GM21786 (cell line): ENCODE results near the gene ANAPC13.

Source experiments
- ATAC-seq: cut with Tn5 transposase; IDR thresholded peaks from one replicate; pipeline ENCODE4 v1.9.1; 2021; ENCODE audit not compliant: unreplicated experiment

ANAPC13 gene

GRCh38 chr3:134457376-134458074 is 28.3 kb downstream of the ANAPC13 start:
- no peak for ATAC-seq

DNA sequence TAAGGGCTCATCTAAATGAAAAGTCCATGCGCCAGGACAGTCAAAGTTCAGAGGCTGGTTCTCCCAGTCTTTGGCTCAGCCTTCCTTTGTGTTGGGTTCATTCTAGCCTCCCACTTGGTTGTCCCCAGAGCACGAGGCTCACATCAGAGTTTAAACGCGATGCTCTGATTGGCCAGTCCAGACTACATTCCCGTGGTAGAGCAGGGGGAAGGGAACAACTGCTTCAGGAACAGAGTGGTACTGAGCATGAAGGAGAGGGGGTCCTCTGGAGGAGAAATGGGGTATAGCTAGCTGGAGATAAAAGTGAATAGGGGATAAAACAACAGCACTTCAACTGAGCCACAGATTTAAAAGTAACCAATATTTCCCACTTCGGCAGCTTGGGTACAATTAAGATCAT is 32.2 kb downstream of the ANAPC13 start:
- ATAC-seq: no peak

- ATAC-seq: no peak
These were observed 35.8 kb downstream of the ANAPC13 start for GRCh38 chr3:134449951-134450350.

DNA sequence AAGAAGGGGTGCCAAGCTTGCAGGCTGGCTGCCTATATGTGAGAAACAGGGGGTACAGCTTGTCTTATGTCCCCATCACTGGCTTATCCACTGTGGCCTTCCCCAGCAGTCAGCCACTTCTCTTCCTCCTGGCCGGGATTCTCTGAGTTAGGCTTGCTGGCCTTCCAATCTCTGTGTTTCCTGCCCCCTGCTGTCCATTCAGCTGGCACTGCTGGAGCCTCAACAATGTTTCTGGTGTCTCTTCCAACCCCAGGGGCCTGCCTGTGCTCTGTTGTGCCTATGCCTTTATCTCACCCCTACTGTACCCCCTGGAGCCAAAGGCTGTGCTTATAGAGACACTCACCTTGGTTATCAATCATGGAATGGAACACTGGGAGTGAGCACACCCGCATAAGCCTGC is 36.5 kb downstream of the ANAPC13 start:
- ATAC-seq: no peak

DNA sequence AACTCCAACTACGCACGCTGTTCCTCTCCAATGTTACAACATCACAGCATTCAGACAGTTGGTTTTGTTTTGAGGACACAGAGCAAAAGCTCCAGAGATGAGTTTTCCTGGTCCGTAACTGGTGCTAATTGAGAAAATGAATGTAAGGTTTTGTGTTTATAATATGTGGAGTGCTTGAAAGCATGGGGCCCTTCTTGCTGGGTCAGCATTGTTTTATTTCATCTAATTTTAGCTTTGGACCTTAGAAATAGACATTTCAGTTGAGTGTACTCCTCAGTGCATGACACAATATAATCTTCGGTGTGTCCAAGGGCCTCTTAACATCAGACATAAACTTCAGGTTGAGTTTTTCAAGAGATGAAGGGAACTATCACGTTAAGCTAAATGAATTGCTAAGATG is 37.1 kb downstream of the ANAPC13 start:
- ATAC-seq: no peak

- ATAC-seq: no peak
These were observed 38.4 kb downstream of the ANAPC13 start for GRCh38 chr3:134447351-134447750.

- ATAC-seq: no peak
These were observed 39.0 kb downstream of the ANAPC13 start for GRCh38 chr3:134446800-134447199.

GRCh38 chr3:134445636-134446035 is 40.1 kb downstream of the ANAPC13 start:
- no peak for ATAC-seq

DNA sequence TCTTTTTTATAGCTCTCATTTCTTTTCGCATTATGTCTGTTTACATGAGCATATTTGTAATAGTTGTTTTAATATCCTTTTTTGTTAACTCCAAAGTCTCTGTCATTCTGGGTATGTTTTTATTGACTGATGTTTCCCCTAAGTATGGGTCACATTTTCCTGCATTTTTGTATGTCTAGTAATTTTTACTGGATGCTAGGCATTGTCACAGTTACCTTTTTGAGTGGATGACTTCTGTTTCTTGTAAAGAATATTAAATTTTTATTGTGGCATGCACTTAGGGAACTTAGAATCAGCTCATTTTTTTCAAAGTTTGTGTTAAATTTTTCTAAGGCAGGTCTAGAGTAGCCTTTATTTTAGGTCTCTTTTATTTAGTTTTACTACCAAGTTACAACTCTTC is 40.7 kb downstream of the ANAPC13 start:
- no peak for ATAC-seq

DNA sequence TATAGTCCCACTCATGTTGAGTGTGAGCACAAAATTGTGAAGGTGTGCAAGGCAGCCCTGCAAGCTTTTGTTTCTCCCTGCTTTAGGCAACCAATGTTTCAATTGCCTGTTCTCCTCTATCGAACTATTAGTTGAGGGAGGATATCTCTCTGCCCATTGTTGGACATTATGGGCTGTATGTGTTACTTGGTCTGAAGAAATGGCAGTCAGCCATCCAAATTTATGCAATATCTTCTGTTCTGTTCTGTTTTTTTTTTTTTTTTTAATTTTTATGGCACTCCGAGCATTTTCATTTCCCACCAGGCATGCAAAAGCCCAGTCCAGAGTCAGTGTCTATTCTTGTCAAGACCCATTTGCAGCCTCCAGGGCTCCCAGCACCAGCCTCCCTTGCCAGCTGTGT is 44.0 kb downstream of the ANAPC13 start:
- ATAC-seq: no peak

GRCh38 chr3:134441321-134441720 is 44.5 kb downstream of the ANAPC13 start:
- no peak for ATAC-seq

DNA sequence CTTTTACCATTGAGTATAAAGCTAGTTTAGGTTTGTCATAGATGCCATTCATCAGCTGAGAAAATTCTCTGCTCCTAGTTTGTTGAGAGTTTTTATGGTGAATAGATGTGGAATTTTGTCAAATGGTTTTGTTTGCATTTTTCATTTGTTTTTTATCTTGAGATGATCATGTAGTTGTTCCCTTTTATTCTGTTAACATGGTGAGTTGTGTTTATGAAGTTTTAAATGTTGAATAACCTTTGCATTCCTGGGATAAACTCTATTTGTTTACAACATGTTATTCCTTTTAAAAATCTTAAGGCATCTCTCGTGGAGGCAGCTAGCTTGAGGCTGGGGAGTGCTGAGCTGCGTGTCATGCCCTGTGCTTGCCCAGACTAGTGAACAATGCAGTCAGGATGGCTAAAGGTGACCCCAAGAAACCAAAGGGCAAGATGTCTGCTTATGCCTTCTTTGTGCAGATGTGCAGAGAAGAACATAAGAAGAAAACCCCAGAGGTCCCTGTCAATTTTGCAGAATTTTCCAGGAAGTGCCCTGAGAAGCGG is 48.5 kb downstream of the ANAPC13 start:
- no peak for ATAC-seq

DNA sequence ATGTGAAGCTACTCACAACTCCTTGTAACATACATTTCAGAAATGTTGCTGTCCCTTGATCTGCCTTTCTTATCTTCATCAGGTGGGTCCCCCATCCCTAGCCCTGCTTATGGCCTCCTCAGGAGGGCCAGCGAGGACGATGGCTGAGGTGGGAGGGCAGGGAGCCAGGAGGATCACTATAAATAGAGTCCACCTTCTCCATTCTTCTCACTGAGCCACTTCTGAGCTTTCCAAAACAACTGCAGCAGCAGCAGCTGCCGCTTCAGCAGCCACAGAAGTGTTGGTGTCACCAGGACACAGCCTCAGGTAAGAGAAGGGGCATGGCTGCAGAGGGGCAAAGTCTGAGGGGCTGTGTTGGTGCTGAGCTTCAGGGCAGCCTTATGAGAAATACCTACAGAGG is 53.5 kb downstream of the ANAPC13 start:
- ATAC-seq: no peak

DNA sequence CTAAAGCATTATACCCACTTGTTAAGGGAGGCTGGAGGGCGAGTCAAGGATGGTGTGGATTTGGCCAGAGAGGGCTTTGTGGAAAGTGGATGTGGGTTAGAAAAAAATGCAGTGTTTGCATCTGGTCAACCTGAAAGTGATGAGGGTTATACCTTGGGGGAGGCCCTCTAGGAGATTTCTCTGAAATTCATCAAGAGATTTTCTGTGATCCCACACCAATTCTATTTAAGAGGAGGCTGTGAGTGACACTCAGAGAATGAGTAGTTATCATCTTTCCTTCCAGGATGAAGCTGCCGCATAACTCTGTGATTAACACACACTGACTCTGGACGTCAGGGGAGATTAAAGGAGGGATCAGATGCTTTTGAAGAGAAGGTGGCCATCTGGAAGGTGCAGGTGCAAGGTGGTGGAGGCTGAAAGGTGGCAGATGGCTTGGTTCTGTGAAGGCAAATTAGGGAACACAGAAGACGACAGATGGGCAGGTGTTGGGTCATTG is 54.8 kb downstream of the ANAPC13 start:
- ATAC-seq: no peak

DNA sequence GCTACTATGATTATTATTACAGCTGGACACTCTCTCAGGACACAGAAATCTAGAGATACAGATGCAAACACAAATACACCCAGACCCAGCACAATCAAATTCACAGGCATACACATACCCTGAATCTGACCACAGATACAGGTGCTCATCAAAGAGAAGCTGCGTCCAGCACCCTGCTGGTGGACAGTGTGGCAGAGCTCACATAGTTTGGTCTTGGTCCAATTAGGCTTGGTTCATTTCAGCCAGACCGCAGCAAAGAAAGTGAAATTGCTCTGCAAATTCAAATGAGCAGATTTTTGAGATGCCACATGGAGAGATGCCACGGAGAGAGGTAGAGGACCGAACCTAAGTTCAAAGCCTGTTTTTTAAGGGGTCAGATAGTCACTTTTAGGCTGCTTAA is 55.6 kb downstream of the ANAPC13 start:
- no peak for ATAC-seq

- ATAC-seq: no peak
These were observed 57.4 kb downstream of the ANAPC13 start for GRCh38 chr3:134428401-134428800.
